GM10266 (cell line): ENCODE results near the gene VPS18.

Experiments used
- DNase-seq: peaks from one replicate; pipeline ENCODE4 v3.0.0; 2012; ENCODE audit errors: extremely low spot score
- CTCF ChIP-seq: IDR thresholded peaks from 2 replicates; pipeline ENCODE4 v1.5.1; 2012; ENCODE audit warnings: mild to moderate bottlenecking, low read depth; ENCODE audit not compliant: control insufficient read depth, insufficient read depth; ENCODE audit errors: missing control alignments

The VPS18 gene

GRCh38 chr15:40878785-40879184, 15.5 kb upstream of the VPS18 start:
- peak; percentile 75 for DNase-seq
- no peak for TF ChIP-seq CTCF

DNA sequence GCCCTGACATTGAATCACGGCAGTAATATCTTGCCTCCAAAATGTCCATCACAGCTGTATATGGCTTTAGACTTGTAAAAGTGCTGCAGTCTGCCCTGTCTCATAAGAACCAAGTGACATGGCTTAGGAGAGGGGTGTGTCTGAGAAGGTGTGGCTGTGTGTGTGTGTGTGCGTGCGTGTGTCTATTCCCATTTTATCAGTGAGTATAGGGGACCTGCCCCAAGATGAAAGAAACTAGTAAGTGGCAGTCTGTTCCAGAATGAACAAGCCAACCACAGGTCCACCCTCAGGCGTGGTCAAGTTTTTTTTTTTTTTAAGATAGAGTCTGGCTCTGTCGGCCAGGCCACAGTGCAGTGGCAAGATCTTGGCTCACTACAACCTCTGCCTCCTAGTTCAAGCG, 14.6 kb upstream of the VPS18 start:
- TF ChIP-seq CTCF, result no peak
- DNase-seq, result no peak

DNA sequence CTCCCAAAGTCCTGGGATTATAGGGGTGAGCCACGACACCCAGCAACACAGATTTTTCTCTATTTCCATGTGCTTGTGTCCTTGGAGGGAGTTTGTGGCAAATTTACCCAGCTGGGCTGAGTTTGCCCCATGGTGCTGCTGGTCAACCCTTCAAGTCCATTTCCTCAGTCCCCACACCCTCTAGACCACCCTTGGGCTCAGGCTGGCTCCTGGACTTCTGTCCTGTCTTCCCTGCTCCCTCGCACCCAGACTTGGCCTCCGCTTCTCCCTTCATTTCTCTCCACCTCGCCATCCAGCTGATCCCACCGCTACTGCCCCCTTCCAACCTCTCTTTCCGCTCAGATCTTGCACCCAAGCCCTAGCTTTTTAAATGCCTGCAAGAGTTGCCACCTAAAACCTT, 12.9 kb upstream of the VPS18 start:
- no peak for DNase-seq

DNA sequence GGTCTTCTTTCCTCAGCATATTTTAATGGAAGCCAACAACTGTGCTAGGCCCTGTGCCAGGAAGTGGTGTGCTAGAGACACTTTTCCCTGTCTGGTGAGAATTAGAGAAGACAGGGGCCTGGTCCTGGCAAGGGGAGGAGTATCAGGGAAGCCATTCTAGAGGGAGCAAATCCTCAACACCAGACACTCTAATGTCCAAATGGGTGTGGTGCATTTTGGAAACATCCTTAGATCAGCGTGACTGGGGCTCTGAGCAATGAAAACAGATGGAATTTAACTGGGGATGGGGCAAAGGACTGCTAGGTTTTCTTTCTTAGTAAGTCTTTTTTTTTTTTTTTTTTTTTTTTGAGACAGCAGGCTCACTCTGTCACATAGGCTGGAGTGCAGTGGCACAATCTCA, 7.7 kb upstream of the VPS18 start:
- no peak for DNase-seq
- no peak for TF ChIP-seq CTCF

More for the DNA sequence above, 12.9 kb upstream of the VPS18 start:
- TF ChIP-seq CTCF, result no peak

- TF ChIP-seq CTCF, result no peak
- DNase-seq, result no peak
Measured at GRCh38 chr15:40889112-40889511, 5.1 kb upstream of the VPS18 start.

DNA sequence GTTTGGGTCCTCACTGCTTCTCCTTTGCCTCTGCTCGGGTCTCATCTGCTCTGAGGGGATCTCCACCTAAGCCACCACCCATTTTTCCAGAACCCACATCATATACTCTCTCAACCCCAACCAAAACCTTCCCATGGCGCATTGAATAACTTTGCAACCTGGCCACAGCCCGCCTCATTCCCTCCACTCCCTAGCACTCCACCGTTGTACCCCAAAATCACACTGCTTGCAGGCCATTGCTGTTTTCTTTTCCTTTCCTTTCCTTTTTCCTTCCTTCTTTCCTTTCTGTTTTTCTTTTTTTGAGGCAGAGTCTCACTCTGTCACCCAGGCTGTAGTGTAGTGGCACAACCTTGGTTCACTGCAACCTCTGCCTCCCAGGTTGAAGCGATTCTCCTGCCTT, 3.1 kb upstream of the VPS18 start:
- DNase-seq, result no peak
- TF ChIP-seq CTCF, result no peak

GRCh38 chr15:40891810-40892446, 2.3 kb upstream of the VPS18 start:
- peak; percentile 67 for DNase-seq
- TF ChIP-seq CTCF, result peak; percentile 79
